GM12874 (cell line): ENCODE measurements around the gene ZBED6.

ENCODE experiments used
- TF ChIP-seq, protein P1 (sequence below): IDR thresholded peaks from 2 replicates; pipeline ENCODE4 v1.5.1; 2011; ENCODE audit warnings: low read depth, mild to moderate bottlenecking, control low read depth, low read length, moderate library complexity; ENCODE audit not compliant: insufficient read depth

The ZBED6 gene

DNA sequence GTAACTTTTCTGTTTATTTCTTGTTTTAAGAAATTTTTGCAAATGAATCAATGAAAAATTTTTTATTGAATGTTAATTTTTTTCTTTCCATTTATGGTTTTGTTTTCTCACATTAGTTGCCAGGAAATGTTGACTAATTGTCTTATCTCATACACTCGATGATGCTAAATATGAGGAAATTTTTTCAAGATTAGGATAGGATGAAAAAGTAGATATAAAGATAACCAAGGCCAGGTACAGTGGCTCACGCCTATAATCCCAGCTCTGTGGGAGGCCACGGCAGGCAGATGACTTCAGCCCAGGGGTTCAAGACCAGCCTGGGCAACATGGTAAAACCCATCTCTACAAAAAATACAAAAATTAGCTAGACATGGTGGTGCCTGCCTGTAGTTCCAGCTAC, 17.8 kb upstream of the ZBED6 start:
- TF ChIP-seq, protein P1, sequence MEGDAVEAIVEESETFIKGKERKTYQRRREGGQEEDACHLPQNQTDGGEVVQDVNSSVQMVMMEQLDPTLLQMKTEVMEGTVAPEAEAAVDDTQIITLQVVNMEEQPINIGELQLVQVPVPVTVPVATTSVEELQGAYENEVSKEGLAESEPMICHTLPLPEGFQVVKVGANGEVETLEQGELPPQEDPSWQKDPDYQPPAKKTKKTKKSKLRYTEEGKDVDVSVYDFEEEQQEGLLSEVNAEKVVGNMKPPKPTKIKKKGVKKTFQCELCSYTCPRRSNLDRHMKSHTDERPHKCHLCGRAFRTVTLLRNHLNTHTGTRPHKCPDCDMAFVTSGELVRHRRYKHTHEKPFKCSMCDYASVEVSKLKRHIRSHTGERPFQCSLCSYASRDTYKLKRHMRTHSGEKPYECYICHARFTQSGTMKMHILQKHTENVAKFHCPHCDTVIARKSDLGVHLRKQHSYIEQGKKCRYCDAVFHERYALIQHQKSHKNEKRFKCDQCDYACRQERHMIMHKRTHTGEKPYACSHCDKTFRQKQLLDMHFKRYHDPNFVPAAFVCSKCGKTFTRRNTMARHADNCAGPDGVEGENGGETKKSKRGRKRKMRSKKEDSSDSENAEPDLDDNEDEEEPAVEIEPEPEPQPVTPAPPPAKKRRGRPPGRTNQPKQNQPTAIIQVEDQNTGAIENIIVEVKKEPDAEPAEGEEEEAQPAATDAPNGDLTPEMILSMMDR, result no peak

DNA sequence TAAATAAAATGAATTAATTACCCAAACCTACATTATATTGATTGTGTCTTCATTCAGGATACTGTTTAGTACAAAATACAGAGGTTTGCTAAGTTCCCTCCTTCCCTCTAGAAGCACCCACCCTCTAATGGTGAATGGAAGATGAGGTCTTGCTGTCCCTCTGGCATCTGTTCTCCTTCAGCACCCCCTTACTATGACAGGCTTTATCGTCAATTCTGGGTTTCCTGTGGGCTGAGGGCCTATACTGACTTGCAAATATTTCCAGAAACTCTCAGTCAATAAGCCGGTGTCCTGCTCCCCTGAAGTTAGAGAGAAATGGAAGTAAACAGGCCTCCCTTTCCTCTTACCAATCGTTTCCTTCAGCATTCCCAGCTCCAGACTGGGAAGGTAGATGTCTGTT, 17.3 kb upstream of the ZBED6 start:
- TF ChIP-seq, protein P1, result no peak

DNA sequence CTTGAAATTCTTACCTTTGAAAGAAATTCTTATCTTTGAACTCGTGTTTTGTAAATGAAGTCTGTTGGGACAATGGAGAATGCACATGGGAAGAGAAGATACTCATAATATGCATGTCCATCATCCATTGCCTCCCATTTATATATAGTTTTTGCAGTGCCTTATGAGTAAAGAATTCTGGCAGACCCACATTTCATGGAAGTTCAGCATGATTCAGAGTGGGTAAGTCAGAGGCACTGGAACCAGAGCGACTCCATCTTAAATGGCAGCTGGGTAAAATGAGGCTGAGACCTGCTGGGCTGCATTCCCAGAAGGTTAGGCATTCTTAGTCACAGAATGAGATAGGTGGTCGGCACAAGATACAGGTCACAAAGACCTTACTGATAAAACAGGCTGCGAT, 16.6 kb upstream of the ZBED6 start:
- TF ChIP-seq, protein P1, result no peak

DNA sequence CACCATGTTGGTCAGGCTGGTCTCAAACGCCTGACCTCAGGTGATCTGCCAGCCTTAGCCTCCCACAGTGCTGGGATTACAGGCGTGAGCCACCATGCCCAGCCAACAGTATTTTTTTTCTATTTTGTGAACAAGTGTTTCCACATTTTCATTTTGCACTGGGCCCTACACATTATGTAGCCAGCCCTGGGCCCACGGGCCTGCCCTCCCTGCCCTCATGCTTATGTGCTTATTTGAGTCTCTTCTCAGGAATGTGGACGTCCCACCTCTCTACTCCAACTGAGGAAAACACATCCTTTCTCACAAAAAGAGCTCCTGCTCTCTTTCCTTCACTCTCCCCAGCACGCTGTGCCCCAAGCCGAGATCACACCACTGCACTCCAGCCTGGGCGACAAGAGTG, 13.5 kb upstream of the ZBED6 start:
- TF ChIP-seq, protein P1, result no peak

DNA sequence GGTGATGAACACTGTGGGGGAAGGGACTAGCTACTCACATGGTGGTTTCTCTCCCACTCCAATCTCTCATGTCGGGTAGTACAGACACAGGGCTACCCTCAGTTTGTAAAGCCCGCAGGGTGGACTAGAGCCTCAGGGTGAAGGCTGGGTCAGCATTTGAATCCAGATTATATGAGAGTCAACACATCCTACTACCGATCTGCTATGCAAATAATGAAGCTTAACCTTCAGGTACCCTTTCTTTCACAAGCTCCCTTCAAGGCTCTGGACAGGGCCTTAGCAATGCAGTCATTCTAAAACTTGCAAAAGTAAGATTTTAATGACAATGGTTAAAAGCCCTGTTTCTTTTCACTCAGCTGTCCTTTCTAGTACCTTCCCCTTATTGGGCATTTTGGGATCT, 5.5 kb upstream of the ZBED6 start:
- TF ChIP-seq, protein P1, result no peak

DNA sequence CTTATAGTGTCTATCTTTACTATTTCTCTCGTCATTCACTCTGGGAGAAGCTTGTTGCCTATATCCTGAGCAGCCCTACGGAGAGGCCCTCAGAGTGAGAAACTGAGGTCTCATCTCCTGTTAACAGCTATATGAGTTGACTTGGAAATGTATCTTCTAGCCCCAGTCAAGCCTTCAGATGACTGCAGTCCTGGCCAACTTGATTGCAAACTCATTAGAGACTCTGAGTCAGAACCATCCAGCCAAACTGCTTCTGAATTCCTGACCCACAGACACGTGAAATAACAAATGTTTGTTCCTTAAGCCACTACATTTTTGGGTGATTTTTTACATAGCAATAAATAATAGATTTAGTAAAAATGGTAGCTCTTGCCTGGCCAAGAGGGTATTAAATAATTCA, 3.9 kb upstream of the ZBED6 start:
- TF ChIP-seq, protein P1, result no peak

DNA sequence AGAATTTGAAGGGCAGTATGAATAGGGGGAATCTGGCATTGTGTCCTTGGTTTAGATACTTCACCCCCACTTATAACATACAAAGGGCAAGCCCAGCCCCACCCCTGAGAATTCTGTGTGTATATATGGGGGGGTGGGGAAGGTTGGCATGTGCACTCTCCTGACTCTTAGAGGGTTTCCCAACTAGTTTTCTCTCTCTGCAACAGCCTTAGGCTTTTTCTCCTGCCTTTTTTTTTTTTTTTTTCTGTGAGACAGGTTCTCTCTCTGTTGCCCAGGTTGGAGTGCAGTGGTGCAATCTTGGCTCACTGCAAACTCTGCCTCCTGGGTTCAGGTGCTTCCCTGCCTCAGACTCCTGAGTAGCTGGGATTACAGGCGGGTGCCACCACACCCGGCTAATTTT, 2.9 kb upstream of the ZBED6 start:
- TF ChIP-seq, protein P1, result no peak
